Osteoblast (primary cell): ENCODE measurements around the gene ANKRD33. TPM values are rescaled to one million over a fixed set of nuclear protein-coding genes. Genes with fewer than 3 reads are reported as not detected.

Experiments
- DNase-seq: peaks from one replicate; pipeline ENCODE4 v3.0.0; 2011; ENCODE audit warnings: low spot score, mixed read lengths; ENCODE audit not compliant: insufficient read length; ENCODE audit errors: missing footprints
- H2AFZ ChIP-seq: 2 replicates; pipeline ENCODE4 v1.6.0; 2011; ENCODE audit warnings: mild to moderate bottlenecking, low read length
- H3K27ac ChIP-seq: 2 replicates; pipeline ENCODE4 v1.5.1; 2011; ENCODE audit warnings: mild to moderate bottlenecking, low read depth, low read length, moderate library complexity
- H3K27me3 ChIP-seq: 2 replicates; pipeline ENCODE4 v1.6.0; 2012; ENCODE audit warnings: mild to moderate bottlenecking, control low read depth, inconsistent platforms, low read length, moderate library complexity; ENCODE audit not compliant: insufficient read depth
- H3K36me3 ChIP-seq: 2 replicates; pipeline ENCODE4 v1.5.1; 2011; ENCODE audit warnings: mild to moderate bottlenecking, low read length, control low read depth, moderate library complexity; ENCODE audit not compliant: insufficient read depth
- H3K4me1 ChIP-seq: 2 replicates; pipeline ENCODE4 v1.5.1; 2011; ENCODE audit warnings: mild to moderate bottlenecking, low read length, control low read depth, moderate library complexity; ENCODE audit not compliant: insufficient read depth
- H3K4me2 ChIP-seq: 2 replicates; pipeline ENCODE4 v1.6.0; 2011; ENCODE audit warnings: mild to moderate bottlenecking, low read length; ENCODE audit not compliant: insufficient read depth
- H3K4me3 ChIP-seq: fragments of 200-600 bp; sonication (generic); 3 replicates; pipeline ENCODE4 v1.5.1; 2012; ENCODE audit warnings: mild to moderate bottlenecking, low read length, inconsistent platforms; ENCODE audit not compliant: insufficient read depth
- H3K79me2 ChIP-seq: 2 replicates; pipeline ENCODE4 v1.6.0; 2012; ENCODE audit warnings: mild to moderate bottlenecking, low read length, control low read depth, inconsistent platforms; ENCODE audit not compliant: insufficient read depth
- H3K9me3 ChIP-seq: 2 replicates; pipeline ENCODE4 v1.5.1; 2011; ENCODE audit warnings: low read depth, low read length, control low read depth
- H4K20me1 ChIP-seq: 2 replicates; pipeline ENCODE4 v1.6.0; 2012; ENCODE audit warnings: mild to moderate bottlenecking, low read length, control low read depth; ENCODE audit not compliant: insufficient read depth
- total RNA-seq: library from RNA; depleted of rRNA; stranded (reverse); fragments of >200 nt; gene quantifications from 2 replicates; pipeline ENCODE4 v1.2.3, GENCODE V29; 2012
- TF ChIP-seq, protein P1 (sequence below): IDR thresholded peaks from 2 replicates; pipeline ENCODE4 v1.5.1; 2011; ENCODE audit warnings: mild to moderate bottlenecking, low read depth, low read length, moderate library complexity; ENCODE audit errors: extremely low read depth

Gene ANKRD33
- total RNA-seq, 1 donor, result not detected

DNA sequence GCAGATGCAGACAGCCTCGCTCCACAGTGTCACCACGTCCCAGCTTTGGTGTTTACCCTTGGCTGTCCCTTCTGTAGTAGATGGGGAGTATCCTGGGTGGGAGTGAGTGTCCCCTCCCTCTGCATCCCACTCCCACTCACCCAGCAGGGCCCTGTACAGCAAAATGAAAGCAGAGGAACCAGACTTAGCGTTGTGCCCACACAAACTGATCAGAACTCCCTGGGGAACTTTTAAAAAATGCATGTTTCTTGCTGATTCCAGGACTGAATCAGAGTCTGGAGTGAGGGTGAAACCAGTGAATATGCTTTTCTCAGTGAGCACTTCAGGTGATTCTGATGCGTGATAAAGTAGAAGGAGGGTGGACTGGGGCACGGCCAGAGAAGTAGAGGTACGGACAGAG lies 22.3 kb downstream of the ANKRD33 start:
- DNase-seq, result peak; percentile 97
- peaks cover 20% of the 10 kb centered on the region for H3K4me1 ChIP-seq
- peak overlapping the region; percentile 11 for H3K27ac ChIP-seq
- TF ChIP-seq, protein P1, sequence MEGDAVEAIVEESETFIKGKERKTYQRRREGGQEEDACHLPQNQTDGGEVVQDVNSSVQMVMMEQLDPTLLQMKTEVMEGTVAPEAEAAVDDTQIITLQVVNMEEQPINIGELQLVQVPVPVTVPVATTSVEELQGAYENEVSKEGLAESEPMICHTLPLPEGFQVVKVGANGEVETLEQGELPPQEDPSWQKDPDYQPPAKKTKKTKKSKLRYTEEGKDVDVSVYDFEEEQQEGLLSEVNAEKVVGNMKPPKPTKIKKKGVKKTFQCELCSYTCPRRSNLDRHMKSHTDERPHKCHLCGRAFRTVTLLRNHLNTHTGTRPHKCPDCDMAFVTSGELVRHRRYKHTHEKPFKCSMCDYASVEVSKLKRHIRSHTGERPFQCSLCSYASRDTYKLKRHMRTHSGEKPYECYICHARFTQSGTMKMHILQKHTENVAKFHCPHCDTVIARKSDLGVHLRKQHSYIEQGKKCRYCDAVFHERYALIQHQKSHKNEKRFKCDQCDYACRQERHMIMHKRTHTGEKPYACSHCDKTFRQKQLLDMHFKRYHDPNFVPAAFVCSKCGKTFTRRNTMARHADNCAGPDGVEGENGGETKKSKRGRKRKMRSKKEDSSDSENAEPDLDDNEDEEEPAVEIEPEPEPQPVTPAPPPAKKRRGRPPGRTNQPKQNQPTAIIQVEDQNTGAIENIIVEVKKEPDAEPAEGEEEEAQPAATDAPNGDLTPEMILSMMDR, result no peak
- H3K4me2 ChIP-seq, result peak overlapping the region; percentile 82
- H4K20me1 ChIP-seq, result no peaks in the 10 kb centered on the region
- H3K79me2 ChIP-seq, result no peaks in the 10 kb centered on the region
- no peaks in the 10 kb centered on the region for H3K27me3 ChIP-seq
- peak overlapping the region; percentile 50 for H3K4me3 ChIP-seq
- H3K36me3 ChIP-seq, result no peaks in the 10 kb centered on the region
- H2AFZ ChIP-seq, result peak overlapping the region; percentile 44
- no peaks in the 10 kb centered on the region for H3K9me3 ChIP-seq

DNA sequence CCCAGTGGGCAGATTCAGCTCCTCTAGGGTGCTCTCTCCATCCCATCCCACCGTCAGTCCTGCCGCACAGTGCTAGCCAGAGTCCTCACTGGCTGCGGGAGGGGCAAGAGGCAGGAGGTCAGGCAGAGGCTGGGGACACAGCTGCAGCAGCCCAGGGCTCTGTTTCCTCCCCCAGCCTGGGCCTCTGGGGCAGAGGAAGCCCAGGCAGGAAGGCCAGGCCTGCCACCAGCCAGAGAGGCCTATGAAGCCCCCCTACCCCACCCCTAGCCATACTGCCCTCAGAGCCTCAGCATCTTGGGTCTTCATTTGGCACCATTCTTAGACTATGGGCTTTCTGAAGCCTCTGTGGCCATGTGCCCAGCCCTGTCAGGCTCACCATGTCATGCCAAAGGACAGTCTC lies 22.8 kb downstream of the ANKRD33 start:
- no peak overlapping the region for H3K4me3 ChIP-seq
- H3K4me2 ChIP-seq, result peak overlapping the region; percentile 82
- H4K20me1 ChIP-seq, result no peaks in the 10 kb centered on the region
- peaks cover 18% of the 10 kb centered on the region for H3K4me1 ChIP-seq
- TF ChIP-seq, protein P1, result no peak
- no peaks in the 10 kb centered on the region for H3K9me3 ChIP-seq
- no peak for DNase-seq
- no peak overlapping the region for H2AFZ ChIP-seq
- H3K36me3 ChIP-seq, result no peaks in the 10 kb centered on the region
- no peaks in the 10 kb centered on the region for H3K79me2 ChIP-seq
- peak overlapping the region; percentile 11 for H3K27ac ChIP-seq
- no peaks in the 10 kb centered on the region for H3K27me3 ChIP-seq

DNA sequence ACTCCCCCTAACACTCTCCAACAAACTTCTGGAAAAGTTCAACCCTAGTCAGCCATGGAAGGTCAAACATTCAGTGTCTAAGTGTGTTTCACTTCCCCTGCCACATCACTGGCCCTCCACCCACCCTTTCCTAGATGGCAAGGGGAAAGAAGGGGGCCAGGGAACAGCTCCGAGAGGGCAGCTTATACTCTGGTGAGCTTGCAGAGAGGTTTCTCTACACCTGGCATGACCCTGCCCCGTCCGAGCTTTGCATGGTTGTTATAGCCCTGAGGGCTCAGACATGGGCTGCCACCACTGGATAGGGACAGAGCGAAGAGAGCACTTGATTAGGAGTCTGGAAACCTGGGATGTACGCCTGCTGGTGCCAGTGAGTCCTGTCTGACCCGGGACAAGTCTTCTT lies 23.4 kb downstream of the ANKRD33 start:
- no peak for DNase-seq
- Histone ChIP-seq H4K20me1 (no peaks in the 10 kb centered on the region), H3K79me2 (no peaks in the 10 kb centered on the region), H3K9me3 (no peaks in the 10 kb centered on the region), H3K4me1 (peaks cover 18% of the 10 kb centered on the region), H3K4me2 (no peak overlapping the region), H3K36me3 (no peaks in the 10 kb centered on the region), H2AFZ (no peak overlapping the region), H3K27me3 (no peaks in the 10 kb centered on the region), H3K4me3 (no peak overlapping the region), H3K27ac (no peak overlapping the region)
- TF ChIP-seq, protein P1, result no peak

DNA sequence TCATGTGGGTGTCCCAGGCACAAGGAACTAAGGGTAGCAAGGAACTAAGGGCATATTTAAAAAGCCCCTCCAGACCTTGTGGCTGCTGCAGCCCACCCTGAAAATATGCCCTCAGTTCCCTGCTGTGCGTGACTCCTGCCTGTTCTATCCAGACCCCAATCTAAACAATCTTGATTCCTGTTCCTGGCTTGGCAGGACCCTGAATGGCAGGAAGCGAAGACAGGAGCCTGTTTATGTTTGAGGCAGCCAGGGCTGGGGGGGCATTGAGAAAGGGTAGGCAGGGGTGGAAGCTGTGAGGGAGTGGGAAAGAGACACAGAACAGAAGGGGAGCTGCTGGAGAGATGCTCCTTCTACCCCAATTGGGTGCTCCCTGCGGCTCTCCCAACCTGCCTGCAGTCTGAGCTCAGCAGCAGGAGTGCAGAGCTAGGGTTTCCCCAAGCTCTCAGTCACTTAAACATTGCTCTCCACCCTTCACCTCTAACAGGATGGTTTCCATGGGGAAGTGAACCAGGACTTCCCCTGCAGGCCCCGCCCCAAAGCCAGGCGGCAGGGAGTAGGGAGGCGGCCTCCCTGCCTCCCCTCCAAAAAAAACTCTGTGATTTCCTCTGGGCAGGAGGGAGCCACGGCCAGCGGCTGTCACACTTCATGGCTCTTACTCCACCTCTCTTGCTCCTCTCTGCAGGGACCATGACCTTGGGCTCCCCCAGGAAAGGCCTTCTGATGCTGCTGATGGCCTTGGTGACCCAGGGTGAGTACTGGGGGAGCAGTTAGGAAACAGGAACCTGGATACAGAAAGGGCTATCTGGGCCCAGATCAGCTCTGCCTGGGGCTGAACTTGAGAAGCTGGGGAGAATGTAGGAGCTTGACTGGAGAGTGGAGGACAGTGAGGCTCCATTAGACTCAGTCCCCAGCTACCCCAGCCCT lies 24.1 kb downstream of the ANKRD33 start:
- Histone ChIP-seq H3K4me3 (no peak overlapping the region), H3K27me3 (no peaks in the 10 kb centered on the region), H2AFZ (no peak overlapping the region), H4K20me1 (no peaks in the 10 kb centered on the region), H3K9me3 (no peaks in the 10 kb centered on the region), H3K4me2 (no peak overlapping the region), H3K36me3 (no peaks in the 10 kb centered on the region), H3K79me2 (no peaks in the 10 kb centered on the region), H3K27ac (no peak overlapping the region), H3K4me1 (peaks cover 18% of the 10 kb centered on the region)
- TF ChIP-seq, protein P1, result no peak
- DNase-seq, result no peak
